CD4-positive, alpha-beta T cell treated with Interleukin-12 subunit alpha and Interleukin-12 subunit beta, for 1 hour (primary cell): ENCODE data around the gene PYROXD2.
A peak's percentile ranks its signal among the peaks of the same experiment; 100 is the strongest.

Source experiments
- DNase-seq: peaks from one replicate; pipeline ENCODE4 v3.0.0-alpha.2; 2020

PYROXD2 gene

GRCh38 chr10:98433881-98434732, 19.1 kb upstream of the PYROXD2 start:
- DNase-seq = no peak

- DNase-seq = no peak
Observed at GRCh38 chr10:98433371-98433770, 18.4 kb upstream of the PYROXD2 start.

- no peak for DNase-seq
Observed at GRCh38 chr10:98432330-98432729, 17.3 kb upstream of the PYROXD2 start.

- DNase-seq = no peak
Observed at GRCh38 chr10:98431016-98431415, 16.0 kb upstream of the PYROXD2 start.

- no peak for DNase-seq
Observed at GRCh38 chr10:98430427-98430826, 15.4 kb upstream of the PYROXD2 start.

GRCh38 chr10:98429320-98430072, 14.5 kb upstream of the PYROXD2 start:
- DNase-seq = no peak

- DNase-seq = no peak
Observed at GRCh38 chr10:98427011-98427515, 12.1 kb upstream of the PYROXD2 start.

- DNase-seq = peak; percentile 50
Observed at GRCh38 chr10:98425511-98426352, 10.8 kb upstream of the PYROXD2 start.

- no peak for DNase-seq
Observed at GRCh38 chr10:98424295-98425254, 9.6 kb upstream of the PYROXD2 start.

- DNase-seq = no peak
Observed at GRCh38 chr10:98423691-98424120, 8.7 kb upstream of the PYROXD2 start.

- DNase-seq = no peak
Observed at GRCh38 chr10:98422182-98422581, 7.2 kb upstream of the PYROXD2 start.

- no peak for DNase-seq
Observed at GRCh38 chr10:98420786-98421185, 5.8 kb upstream of the PYROXD2 start.

- DNase-seq = no peak
Observed at GRCh38 chr10:98419469-98420261, 4.7 kb upstream of the PYROXD2 start.

- DNase-seq = no peak
Observed at GRCh38 chr10:98418665-98419468, 3.9 kb upstream of the PYROXD2 start.

GRCh38 chr10:98417973-98418664, 3.1 kb upstream of the PYROXD2 start:
- DNase-seq = no peak

GRCh38 chr10:98417481-98417959, 2.5 kb upstream of the PYROXD2 start:
- no peak for DNase-seq

- DNase-seq = no peak
Observed at GRCh38 chr10:98416606-98417388, 1.8 kb upstream of the PYROXD2 start.

- DNase-seq = no peak
Observed at GRCh38 chr10:98415731-98416119, 743 bp upstream of the PYROXD2 start.
